T-helper 1 cell treated with Interleukin-12 subunit alpha and Interleukin-12 subunit beta and Interleukin-4 antibody, amounts not matched to agents 30 ng/mL and 1 ng/mL, for 36 hours (primary cell): ENCODE results near the gene APOBR. TPM values are rescaled to one million over a fixed set of nuclear protein-coding genes. Genes with fewer than 3 reads are reported as not detected.
"Not testable (repeated sequence)": the region's sequence is repeated elsewhere in the genome, so short reads cannot be mapped to it uniquely, and the experiment has no call there.

Experiments used
- intact Hi-C: fragments of 100-400 bp; cut with micrococcal nuclease; formaldehyde crosslinking; loops from one replicate; pipeline ENCODE4 v1.15.1; 2024
- total RNA-seq: library from RNA; stranded (reverse); gene quantifications from 2 replicates; pipeline ENCODE4 v1.2.3, GENCODE V29; 2022

The APOBR gene
- total RNA-seq, 1 donor from 2014 or later, result 13.0 TPM

DNA sequence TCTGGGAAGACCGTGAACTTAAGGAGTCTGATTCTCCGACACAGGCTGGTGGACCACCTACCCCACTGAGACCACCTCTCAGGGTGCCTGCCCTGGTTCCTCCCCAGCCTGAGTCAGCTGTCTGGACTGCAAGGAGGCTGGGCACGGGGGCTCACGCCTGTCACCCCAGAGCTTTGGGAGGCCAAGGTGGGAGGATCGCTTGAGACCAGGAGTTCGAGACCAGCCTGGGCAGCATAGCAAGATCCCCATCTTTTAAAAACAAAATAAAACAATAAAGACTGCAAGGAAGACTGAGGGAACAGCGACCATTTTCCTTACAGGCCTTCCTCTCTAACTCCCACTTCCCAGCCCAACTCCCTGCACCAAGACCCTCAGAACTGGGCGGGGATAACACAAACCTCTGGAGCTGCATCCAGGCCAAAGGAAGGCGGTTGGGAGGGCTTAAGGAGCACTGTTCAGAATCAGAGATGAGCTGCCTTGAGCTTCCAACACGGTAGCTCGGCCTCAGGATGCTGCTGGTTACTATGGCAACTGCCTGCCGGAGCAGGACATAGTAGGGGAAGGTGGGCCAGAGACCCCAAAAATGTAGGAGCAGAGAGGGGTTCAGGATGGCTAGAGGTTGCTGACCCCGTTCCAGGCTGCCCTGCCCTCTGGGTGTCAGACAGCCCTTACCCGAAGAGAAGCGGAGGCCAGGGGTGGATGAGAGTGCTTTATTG, 4.4 kb downstream of the APOBR start:
- intact Hi-C loops, result loop anchor here (10.0 kb wide), 3 partner anchors 126 to 436 kb away; partner anchors contain the start of genes CD19 and SBK1

- intact Hi-C loops, result loop anchor here (10.0 kb wide), 3 partner anchors 125 to 435 kb away; partner anchors contain the start of genes CD19 and SBK1
Measured at GRCh38 chr16:28499854-28500253, 5.4 kb downstream of the APOBR start.

DNA sequence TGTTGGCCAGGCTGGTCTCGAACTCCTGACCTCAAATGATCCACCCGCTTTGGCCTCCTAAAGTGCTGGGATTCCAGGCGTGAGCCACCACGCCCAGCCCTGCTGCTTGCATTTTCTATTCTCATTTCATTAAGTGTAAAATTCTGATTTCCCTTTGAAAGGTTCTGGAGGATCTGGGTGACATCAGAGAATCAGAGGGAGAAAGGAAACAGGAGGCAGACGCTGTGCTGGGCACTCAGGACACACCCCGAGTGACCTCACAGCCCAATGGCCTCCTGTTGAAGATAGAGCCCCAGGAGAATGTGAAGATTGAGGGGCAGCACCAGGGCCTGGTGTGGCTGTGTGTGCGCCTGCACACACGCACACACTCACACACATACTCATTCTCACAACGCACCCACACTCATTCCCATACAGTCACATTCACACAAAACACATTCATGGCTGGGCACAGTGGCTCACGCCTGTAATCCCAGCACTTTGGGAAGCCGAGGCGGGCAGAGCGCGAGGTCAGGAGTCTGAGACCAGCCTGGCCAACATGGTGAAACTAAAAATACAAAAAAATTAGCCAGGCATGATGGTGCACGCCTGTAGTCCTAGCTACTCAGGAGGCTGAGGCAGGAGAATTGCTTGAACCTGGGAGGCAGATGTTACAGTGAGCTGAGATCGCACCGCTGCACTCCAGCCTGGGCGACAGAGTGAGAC, 6.2 kb downstream of the APOBR start:
- intact Hi-C loops, result not testable (repeated sequence)

DNA sequence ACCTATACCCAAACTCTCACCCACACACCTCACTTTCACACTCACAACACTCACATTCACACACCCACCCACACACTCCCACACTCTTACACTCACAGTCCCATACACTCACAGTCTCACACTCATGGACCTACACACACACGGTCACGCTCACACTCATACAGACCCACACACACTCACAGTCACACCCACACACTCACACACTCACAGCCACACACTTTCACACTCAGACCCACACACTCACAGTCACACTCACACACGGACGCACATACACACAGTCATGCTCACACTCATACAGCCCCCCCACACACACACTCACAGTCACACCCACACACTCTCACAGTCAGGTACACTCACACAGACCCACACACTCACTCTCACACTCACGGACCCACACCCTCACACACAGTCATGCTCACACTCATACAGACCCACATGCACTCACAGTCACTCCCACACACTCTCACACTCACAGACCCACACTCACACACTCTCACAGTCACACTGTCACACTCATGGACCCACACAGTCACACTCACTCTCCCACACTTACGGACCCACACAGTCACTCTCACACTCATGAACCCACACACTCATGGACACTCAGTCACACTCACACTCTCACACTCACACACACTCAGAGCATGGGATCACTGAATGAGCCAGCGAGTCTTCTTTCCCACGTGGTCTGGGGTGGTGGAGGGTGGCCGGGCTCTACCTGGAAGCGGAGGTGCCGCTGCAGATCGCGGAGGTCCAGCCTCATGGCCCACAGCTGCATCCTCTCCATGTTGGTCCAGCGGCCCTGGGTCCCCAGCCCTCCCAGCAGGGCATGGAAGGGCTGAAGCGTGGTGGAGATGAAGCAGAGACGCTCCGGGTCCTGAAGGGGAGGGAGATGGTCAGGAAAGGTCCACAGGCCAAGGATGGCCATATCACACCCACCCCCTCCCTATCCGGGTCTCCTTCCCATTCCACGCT, 7.1 kb downstream of the APOBR start:
- intact Hi-C loops, result no loop called here

DNA sequence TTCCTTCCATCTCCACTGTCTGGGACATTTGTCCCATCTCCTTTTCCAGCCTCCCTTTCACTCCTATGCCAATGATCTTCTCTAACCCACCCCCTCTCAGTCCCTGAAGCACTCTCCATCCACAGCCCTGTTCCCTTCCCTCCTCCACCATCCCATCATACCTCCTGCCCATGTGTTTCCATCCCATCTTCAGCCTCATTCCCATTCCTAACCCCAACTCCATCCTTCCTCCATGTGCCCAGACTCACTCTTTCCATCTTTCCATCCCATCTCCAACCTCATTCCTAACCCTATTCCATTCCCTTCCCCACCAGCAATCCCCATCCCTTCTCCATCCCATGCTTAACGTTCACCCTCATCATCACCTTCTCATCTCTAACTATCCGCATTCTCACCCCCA, 7.8 kb downstream of the APOBR start:
- intact Hi-C loops, result no loop called here

DNA sequence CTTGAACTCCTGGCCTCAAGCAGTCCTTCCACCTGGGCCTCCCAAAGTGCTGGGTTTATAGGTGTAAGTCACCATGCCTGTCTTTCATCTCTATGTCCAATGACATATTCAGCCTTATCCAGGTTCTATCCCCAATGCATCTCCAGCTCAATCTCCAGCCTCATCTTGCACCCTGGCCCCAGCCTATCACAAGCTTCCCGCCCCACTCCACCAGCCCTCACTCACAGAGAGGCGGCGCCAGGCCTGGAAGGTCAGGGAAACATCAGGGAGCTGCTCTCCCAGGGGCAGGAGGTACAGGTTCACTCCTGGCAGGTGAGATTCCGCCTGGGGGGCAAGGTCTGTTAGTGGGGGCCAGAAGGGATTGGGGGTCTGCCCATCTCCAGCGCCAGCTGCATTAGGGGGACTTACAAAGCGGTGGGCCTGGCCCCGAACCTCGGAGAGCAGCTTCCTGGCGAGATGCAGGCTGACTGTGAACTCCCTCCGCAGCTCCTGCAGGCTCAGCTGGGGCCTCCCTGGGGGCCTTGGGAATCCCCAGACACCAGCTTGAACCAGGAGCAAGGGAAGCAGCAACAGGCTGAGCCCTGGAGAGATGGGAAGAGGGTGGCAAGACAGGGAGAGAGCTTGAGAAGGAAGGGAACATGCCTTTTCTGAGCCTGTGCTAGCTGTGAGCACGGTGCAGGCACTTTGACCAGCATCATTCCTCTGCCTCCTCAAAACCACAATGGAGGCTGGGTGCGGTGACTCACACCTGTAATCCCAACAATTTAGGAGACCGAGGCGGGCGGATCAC, 9.2 kb downstream of the APOBR start:
- intact Hi-C loops, result no loop called here

DNA sequence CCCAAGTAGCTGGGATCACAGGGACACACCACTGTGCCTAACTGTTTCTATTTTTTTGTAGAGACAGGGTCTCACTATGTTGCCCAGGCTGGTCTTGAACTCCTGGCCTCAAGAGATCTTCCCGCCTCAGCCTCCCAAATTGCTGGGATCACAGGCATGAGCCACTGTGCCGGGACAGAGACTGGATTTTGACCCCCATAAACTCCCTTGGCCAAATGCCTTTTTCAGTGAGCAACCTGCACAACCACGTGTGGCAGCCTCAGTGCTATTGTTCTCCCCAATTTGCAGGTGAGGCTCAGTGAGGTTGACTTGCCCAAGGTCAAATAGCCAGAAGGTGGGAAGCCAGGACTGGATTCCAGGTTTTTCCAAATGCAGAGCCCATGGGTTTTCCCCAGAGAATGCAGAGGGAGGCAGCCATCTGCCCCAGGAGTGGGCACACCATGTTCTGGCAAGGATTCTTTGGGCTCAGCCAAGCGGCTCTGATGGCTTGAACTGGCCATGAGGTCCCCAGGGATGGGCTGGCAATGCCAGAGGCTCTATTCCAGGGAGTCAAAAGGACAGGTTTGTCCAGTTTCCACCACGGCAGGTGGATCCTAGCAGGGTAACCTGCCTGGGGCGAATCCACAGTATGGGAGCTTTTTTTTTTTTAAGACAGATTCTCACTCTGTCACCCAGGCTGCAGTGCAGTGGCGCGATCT, 10.4 kb downstream of the APOBR start:
- intact Hi-C loops, result no loop called here

- intact Hi-C loops, result no loop called here
Measured at GRCh38 chr16:28505489-28506137, 11.2 kb downstream of the APOBR start.

DNA sequence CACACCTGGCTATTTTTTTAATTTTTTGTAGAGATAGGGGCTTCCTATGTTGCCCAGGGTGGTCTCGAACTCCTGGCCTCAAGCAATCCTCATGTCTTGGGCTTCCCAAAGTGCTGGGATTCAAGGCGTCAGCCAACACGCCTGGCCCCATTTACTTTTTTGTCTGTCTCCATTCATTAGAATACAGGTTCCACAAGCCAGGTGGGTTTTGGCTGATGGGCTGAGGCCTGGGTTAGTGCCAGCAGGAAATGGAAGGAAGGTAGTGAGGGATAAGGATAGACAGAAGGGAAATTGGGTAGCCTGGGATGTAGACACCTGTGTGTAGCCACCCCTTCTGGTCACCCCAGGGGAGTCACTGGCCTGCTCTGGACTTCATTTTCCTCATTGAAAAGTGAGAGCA, 16.6 kb downstream of the APOBR start:
- intact Hi-C loops, result no loop called here

- intact Hi-C loops, result no loop called here
Measured at GRCh38 chr16:28511801-28512789, 17.7 kb downstream of the APOBR start.

DNA sequence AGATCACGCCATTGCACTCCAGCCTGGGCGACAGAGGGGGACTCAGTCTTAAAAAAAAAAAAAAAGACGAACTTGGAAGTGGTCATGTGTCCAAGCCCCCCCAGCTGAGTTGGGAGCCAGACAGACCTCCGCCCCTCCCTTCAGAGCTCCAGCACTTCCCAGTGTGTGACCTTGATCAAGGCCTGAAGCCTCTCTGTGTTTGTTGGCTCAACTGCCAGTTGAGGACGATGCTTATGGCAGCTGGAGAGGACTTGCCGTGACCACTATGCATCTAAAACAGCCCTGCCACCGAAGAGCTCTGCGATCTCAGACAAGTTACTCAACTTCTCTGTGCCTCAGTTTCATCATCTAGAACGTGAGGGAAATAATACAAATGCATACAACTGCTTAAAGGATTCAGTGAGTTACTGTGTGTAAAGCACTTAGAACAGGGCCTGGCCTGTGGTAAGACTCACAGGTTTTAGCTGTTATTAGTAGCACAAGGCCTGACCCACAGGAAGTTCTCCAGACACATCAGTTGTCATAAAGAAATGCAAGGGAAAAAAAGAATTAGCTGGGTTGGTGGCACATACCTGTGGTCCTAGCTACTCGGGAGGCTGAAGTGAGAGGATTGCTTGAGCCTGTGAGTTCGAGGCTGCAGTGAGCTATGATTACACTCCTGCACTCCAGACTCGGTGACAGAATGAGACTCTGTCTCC, 19.2 kb downstream of the APOBR start:
- intact Hi-C loops, result no loop called here

DNA sequence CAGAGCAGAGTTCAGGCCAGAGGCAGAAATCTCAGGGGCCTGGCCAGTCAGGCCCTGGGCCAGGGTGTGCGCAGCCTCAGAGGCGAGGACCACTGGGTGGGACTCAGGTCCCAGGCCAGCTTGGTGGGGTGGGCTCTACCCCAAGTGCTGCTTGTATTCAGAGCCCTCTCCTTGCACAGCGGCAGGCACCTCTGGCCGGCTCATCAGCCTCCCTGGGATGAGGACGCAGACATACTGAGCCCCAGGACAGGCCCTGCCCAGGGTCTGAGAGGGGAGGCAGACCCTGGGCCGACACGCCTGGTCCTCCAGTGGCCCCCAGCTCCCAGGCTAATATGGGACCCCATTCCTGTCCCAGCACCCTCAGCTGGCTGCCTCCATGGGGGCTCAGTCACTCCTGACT, 19.8 kb downstream of the APOBR start:
- intact Hi-C loops, result no loop called here

DNA sequence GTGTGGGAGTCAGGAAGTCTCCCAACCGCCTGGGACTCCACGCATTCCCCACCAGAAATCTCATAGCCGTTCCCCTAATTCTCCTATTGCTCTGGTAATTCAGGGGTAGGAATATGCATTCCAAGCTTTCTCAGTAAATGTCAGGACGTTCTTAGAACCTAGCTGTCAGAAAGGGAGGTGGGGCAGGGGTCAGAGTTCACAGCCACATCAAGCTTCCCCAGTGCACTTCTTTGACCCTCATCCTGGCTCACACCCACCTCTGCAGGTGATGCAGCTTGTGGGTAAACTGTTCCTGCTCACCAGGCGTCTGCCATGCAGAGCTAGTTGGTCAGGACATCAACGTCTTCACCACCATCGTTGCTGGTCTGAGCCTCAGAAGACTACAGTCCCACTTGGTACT, 26.2 kb downstream of the APOBR start:
- intact Hi-C loops, result no loop called here

DNA sequence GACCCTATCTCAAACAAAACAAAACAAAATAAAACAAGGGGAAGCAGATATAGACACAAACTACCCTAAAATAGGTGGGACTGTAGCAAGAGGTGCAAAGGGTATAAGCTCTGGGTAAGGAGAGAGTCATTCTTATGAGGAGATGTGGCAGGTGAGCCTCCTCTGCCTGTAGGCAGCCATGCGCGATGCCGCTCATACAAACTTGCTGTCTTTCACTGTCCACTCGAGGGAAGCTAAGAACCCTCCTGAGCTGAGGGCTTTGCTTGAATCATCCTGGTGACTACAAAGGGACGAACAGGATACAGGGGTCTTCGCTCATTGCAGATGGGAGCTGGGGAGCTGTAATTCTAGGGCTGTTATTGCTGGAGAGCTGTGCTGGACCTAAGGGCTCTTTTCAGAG, 27.0 kb downstream of the APOBR start:
- intact Hi-C loops, result no loop called here

GRCh38 chr16:28522792-28523191, 28.3 kb downstream of the APOBR start:
- intact Hi-C loops, result no loop called here

DNA sequence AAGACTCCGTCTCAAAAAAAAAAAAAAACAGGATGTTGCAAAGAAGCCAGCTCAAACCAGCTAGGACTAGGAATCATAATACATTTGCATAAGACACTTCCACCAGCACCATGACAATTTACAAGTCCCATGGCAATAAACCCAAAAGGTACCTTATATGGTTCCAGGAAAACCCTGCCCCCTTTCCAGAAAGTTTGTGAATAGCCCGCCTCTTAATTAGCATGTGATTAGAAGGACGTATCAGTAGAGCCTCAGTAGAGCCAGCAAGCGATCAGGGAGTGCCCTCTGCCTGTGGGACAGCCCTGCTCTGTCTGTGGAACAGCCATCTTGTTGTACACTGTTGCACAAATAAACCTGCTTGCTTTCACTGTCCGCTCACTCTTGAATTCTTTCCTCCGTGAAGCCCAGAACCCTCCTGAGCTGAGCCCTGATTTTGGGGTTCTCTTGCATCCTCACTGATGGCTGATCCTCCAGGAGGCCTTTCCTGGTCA, 30.3 kb downstream of the APOBR start:
- intact Hi-C loops, result no loop called here

GRCh38 chr16:28526201-28527099, 32.0 kb downstream of the APOBR start:
- intact Hi-C loops, result no loop called here
